K562 (cell line): Measurements from ENCODE around the gene NAPA. TPM values are rescaled to one million over a fixed set of nuclear protein-coding genes. Genes with fewer than 3 reads are reported as not detected.
A peak's percentile ranks its signal among the peaks of the same experiment; 100 is the strongest.

Experiments used
- ATAC-seq: fragments of 200-7000 bp; cut with Tn5 transposase; 3 replicates; pipeline ENCODE4 v1.9.1; 2020; ENCODE audit warnings: moderate library complexity
- BruUV-seq: library from RNA; stranded (reverse); fragments of 400-500 nt; replicated peaks from 2 replicates; lab custom pipeline; 2021; lab: Mats Ljungman, UMichigan
- CTCF ChIA-PET: fragments of 300-600 bp; formaldehyde crosslinking; extraction: SDS; loops from one replicate; lab custom pipeline; 2021; ENCODE audit warnings: low intra/inter-chr PET ratio; lab: Yijun Ruan, JAX
- POLR2A ChIA-PET: fragments of 300-600, 350-650 bp; sonication (Branson Sonifier 250); formaldehyde crosslinking; extraction: SDS; loops from one replicate; lab custom pipeline; 2021; ENCODE audit warnings: antibody characterized with exemption, inconsistent platforms; lab: Yijun Ruan, JAX
- DNase-seq, 4 experiments: peaks; one replicate each; pipeline versions ENCODE4 v3.0.0 to v3.0.0-alpha.2; 2011 to 2018; ENCODE audit warnings: low spot score in 3 of 4, mixed read lengths in 3 of 4; ENCODE audit errors: extremely low read depth in 1 of 4
- FAIRE-seq: peaks from 2 replicates; lab custom pipeline; 2011; peaks lifted over from hg19 to GRCh38; lab: Jason Lieb, UNC
- H2AFZ ChIP-seq: 2 replicates; pipeline ENCODE4 v1.6.0; 2011; ENCODE audit warnings: low read depth, low read length, control low read depth, inconsistent platforms
- H3K27ac ChIP-seq: fragments of 200-600 bp; 3 replicates; pipeline ENCODE4 v1.8.0; 2011; ENCODE audit warnings: low read depth, mild to moderate bottlenecking, control low read depth, inconsistent platforms, low read length, moderate library complexity, mixed read lengths; ENCODE audit errors: extremely low read depth
- H3K27me3 ChIP-seq, 2 experiments: fragments of 300-600 bp in 1 of 2; 2 replicates in 1 of 2; 3 replicates in 1 of 2; pipeline versions ENCODE4 v1.6.0 to v1.8.0; 2011; ENCODE audit warnings: inconsistent platforms in 2 of 2, low read length in 2 of 2, mild to moderate bottlenecking in 1 of 2, mixed read lengths in 1 of 2, moderate library complexity in 1 of 2; ENCODE audit not compliant: control insufficient read depth in 2 of 2, insufficient read depth in 2 of 2
- H3K36me3 ChIP-seq: fragments of 300-600 bp; 3 replicates; pipeline ENCODE4 v1.8.0; 2011; ENCODE audit warnings: mild to moderate bottlenecking, low read length, inconsistent platforms; ENCODE audit not compliant: control insufficient read depth, insufficient read depth
- H3K4me1 ChIP-seq, 2 experiments: fragments of 200-600 bp in 1 of 2; replicated peaks in 1 of 2; 2 replicates in 1 of 2; 3 replicates in 1 of 2; pipeline versions ENCODE4 v1.5.1 to v1.8.0; 2011; ENCODE audit warnings: inconsistent platforms in 2 of 2, low read length in 2 of 2, mild to moderate bottlenecking in 1 of 2, mixed read lengths in 1 of 2, moderate library complexity in 1 of 2; ENCODE audit not compliant: control insufficient read depth in 2 of 2, insufficient read depth in 2 of 2
- H3K4me2 ChIP-seq: 2 replicates; pipeline ENCODE4 v1.6.1; 2011; ENCODE audit warnings: low read length, control low read depth, inconsistent platforms, mixed read lengths; ENCODE audit not compliant: insufficient read depth
- H3K4me3 ChIP-seq: fragments of 200-600 bp; sonication (generic), shearing (Covaris generic); 2 replicates; pipeline ENCODE4 v1.5.1; 2016; ENCODE audit warnings: control low read depth, inconsistent platforms
- H3K79me2 ChIP-seq: fragments of 200-600 bp; 3 replicates; pipeline ENCODE4 v1.8.0; 2011; ENCODE audit warnings: low read length, inconsistent platforms; ENCODE audit not compliant: control insufficient read depth, insufficient read depth
- H3K9ac ChIP-seq, 2 experiments: 2 replicates each; pipeline versions ENCODE4 v1.6.0 to v1.6.1; 2011; ENCODE audit warnings: low read depth in 2 of 2, low read length in 2 of 2, control low read depth in 1 of 2, inconsistent platforms in 1 of 2, mild to moderate bottlenecking in 1 of 2, mixed read lengths in 1 of 2; ENCODE audit not compliant: insufficient read depth in 1 of 2
- H3K9me1 ChIP-seq: one replicate; pipeline ENCODE4 v1.6.0; 2011; ENCODE audit warnings: inconsistent platforms, mild to moderate bottlenecking, low read length, moderate library complexity; ENCODE audit not compliant: control insufficient read depth, insufficient read depth
- H3K9me3 ChIP-seq: replicated peaks from 2 replicates; pipeline ENCODE4 v1.5.1; 2011; ENCODE audit warnings: low read depth, low read length, inconsistent platforms; ENCODE audit not compliant: control insufficient read depth, insufficient read depth
- H4K20me1 ChIP-seq: replicated peaks from 2 replicates; pipeline ENCODE4 v1.6.1; 2011; ENCODE audit warnings: low read length, inconsistent platforms, mixed read lengths; ENCODE audit not compliant: control insufficient read depth, insufficient read depth
- ELF2 ChIP-seq: fragments of 250-450 bp; sonication (Bioruptor Pico); IDR thresholded peaks from 2 replicates; pipeline ENCODE4 v1.5.0; 2021; ENCODE audit warnings: mild to moderate bottlenecking
- FOXP1 ChIP-seq: sonication (generic); formaldehyde crosslinking; IDR thresholded peaks from 2 replicates; pipeline ENCODE4 v1.8.0; 2022; ENCODE audit warnings: mild to moderate bottlenecking, missing genetic modification reagents
- GTF2A2 ChIP-seq: IDR thresholded peaks from 2 replicates; pipeline ENCODE4 v1.6.1; 2016; ENCODE audit warnings: mild to moderate bottlenecking, missing genetic modification characterization, missing compliant biosample characterization
- SIN3B ChIP-seq: fragments of 450-650 bp; IDR thresholded peaks from 2 replicates; pipeline ENCODE4 v1.6.1; 2017; ENCODE audit warnings: low read depth, mild to moderate bottlenecking, moderate library complexity
- ZKSCAN1 ChIP-seq: fragments of 150-350 bp; IDR thresholded peaks from 2 replicates; pipeline ENCODE4 v1.6.1; 2016; ENCODE audit warnings: low read depth, low read length
- ZKSCAN3 ChIP-seq: fragments of 250-450 bp; sonication (Bioruptor Pico); IDR thresholded peaks from 2 replicates; pipeline ENCODE4 v1.4.0; 2020
- WGBS: fragments of 100-300 bp; shearing (Covaris generic); methylation state at CpG from one replicate; pipeline ENCODE4 v1.1.6; 2016; ENCODE audit warnings: low coverage, mixed read lengths; ENCODE audit not compliant: insufficient coverage; ENCODE audit errors: missing lambda C conversion rate; 5-methylcytosine and 5-hydroxymethylcytosine counted together
- in situ Hi-C: fragments of 300-500 bp; cut with MboI; formaldehyde crosslinking; loops from 4 replicates; pipeline ENCODE4 v1.15.0; 2018; ENCODE audit warnings: inconsistent platforms, mixed read lengths
- intact Hi-C: fragments of 100-400 bp; cut with micrococcal nuclease; formaldehyde crosslinking; loops from 2 replicates; pipeline ENCODE4 v1.14.2; 2022
- polyA plus RNA-seq, 8 experiments: library from polyadenylated mRNA; depleted of rRNA in 4 of 8; stranded (reverse) in 5 of 8; unstranded in 3 of 8; fragments of >200 nt; fragmentation: Nextera tagmentation in 2 of 8; fragmentation: Illumina TruSeq in 1 of 8; extraction: Ambion mirVana in 2 of 8; extraction: Trizol in 1 of 8; gene quantifications; 2 replicates each; pipeline versions ENCODE4 v1.2.1 to v1.2.3, GENCODE V29; 2011 to 2014; ENCODE audit warnings: inconsistent platforms in 1 of 8, missing spikeins in 1 of 8
- total RNA-seq, 7 experiments: library from RNA; depleted of rRNA in 6 of 7; stranded (reverse); fragments of >200 nt in 6 of 7; fragmentation: Illumina TruSeq in 2 of 7; extraction: Trizol in 2 of 7; gene quantifications; 2 replicates each; pipeline versions ENCODE4 v1.2.1 to v1.2.3, GENCODE V29; 2011 to 2021; ENCODE audit warnings: low replicate concordance in 1 of 7
- TF ChIP-seq, protein P1 (sequence below): fragments of 450-650 bp; IDR thresholded peaks from 2 replicates; pipeline ENCODE4 v1.6.1; 2016; ENCODE audit warnings: missing biosample characterization, missing genetic modification characterization

Gene NAPA
- total and polyA plus RNA-seq, 9 of the 15 experiments (the other 6 are each of a cell fraction or from before 2014, with no cell fraction given): 5.4 to 98.6 (median 77.5) TPM

DNA sequence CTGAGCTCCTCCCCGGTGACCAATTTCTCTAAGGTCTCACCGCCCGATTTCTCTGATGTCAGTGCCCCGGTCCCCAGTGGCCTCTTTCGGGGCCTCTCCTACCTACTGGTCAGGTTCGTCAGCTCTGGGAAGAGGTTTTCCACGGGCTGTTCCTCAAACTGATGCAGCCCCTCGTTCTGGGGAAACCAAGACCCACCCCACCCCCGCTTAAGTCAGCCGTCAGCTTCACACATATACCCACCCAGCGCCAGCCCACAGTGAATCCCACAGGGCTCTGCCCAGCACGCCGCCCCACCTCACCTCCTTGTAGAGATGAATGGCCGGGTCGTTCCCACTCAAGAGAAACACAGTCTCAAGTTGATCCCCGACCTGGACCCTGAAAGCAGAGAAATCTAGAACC lies 34.2 kb downstream of the NAPA start:
- no peak overlapping the region for H3K4me3 ChIP-seq
- peak overlapping the region; percentile 26 to 89; a peak in 3 of 4 replicates for H3K9ac ChIP-seq
- intact Hi-C loops (loop anchor here (5.0 kb wide), 2 partner anchors 37 to 43 kb away; partner anchors contain the start of gene NAPA), in situ Hi-C loops (no loop called here)
- ChIA-PET CTCF (no interaction called here), POLR2A (interaction anchor here (0.6 to 1.5 kb wide), 3 partner anchors 8 to 236 kb away, joined by 3 to 4 read pairs (median 3); no protein-coding TSS in a partner anchor)
- peaks cover 7 to 32% of the 10 kb centered on the region in 2 experiments; a peak in 3 of 5 replicates for H3K4me1 ChIP-seq
- no peaks in the 10 kb centered on the region for H3K27me3 ChIP-seq
- no peaks in the 10 kb centered on the region for H3K9me1 ChIP-seq
- 75% methylated on average over 15 of the region's 16 CpGs for WGBS
- TF ChIP-seq FOXP1 (CRISPR knock-in tag) (no peak), ZKSCAN1 (no peak), ELF2 (no peak), SIN3B (no peak), GTF2A2 (tag) (no peak), ZKSCAN3 (no peak)
- TF ChIP-seq, protein P1, sequence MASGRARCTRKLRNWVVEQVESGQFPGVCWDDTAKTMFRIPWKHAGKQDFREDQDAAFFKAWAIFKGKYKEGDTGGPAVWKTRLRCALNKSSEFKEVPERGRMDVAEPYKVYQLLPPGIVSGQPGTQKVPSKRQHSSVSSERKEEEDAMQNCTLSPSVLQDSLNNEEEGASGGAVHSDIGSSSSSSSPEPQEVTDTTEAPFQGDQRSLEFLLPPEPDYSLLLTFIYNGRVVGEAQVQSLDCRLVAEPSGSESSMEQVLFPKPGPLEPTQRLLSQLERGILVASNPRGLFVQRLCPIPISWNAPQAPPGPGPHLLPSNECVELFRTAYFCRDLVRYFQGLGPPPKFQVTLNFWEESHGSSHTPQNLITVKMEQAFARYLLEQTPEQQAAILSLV (tag): no peak
- no peak for ATAC-seq
- peak overlapping the region; percentile 87 for H2AFZ ChIP-seq
- DNase-seq: no peak
- H3K4me2 ChIP-seq: peak overlapping the region; percentile 51; the same call in 1 of the 2 replicates
- no peaks in the 10 kb centered on the region for H3K9me3 ChIP-seq
- no peaks in the 10 kb centered on the region for H4K20me1 ChIP-seq
- no TSS peak for BruUV-seq
- peaks cover 6% of the 10 kb centered on the region; the same call in 2 of the 3 replicates for H3K36me3 ChIP-seq
- peaks cover 12% of the 10 kb centered on the region for H3K79me2 ChIP-seq
- no peak overlapping the region for H3K27ac ChIP-seq
- no peak for FAIRE-seq
